Iris pigment epithelial cell (primary cell): ENCODE measurements around the gene FOXP1.
A peak's percentile ranks its signal among the peaks of the same experiment; 100 is the strongest.

Source experiments
- DNase-seq: peaks from one replicate; pipeline ENCODE4 v3.0.0-alpha.2; 2011; ENCODE audit warnings: low read depth

Gene FOXP1

DNA sequence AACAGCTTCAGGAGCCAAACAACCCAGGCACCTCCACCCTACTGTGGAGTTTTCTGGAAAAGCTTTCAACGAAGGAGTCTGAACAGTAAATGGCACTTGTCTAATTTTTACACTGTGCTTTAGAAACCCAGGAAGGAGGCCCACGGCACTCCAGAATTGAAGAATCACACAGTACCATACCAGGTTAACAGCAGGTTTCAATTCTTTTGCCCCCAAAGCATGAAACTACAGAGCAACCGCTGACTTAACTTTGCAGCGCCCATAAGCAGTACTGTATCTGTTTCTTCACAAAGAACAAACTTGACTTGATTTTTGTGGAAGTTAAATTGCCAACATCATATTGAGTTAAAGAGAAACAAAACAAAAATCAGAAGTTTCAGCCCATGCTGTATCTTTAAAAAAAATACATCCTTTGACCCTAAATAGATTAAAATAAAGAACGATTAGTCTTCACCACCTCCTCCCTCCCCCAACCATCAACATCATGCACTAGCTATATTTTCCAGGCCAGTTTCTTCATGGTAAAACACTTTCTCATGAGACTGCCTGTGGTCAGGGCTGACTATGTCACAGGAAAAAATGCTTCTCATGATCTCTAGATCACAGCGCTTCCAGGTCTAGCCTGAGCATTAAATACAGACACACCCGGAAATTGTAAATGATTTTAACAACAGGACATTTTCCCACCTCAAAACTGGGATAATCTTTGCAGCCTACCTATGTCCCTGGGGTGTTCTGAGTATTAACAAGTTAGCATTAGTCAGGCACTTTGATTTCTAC lies 456.3 kb downstream of the FOXP1 start:
- DNase-seq: peak; percentile 94

DNA sequence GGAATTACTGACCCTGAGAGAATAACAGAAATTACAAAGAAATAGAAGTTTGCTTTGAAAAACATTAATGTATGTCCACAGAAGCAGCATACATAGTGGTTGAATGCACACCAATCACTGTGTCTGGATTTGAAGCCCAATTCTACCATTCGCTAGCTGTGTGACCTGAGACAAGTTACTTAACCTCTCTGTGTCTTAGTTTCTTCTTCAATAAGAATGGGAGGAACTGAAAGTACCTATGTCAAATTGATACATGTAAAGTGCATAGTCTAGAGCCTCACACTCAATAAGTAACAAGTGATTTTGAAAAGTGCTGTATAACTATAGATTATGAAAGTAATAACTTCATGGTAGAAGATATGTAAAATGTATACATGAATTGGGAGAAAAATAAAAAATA lies 457.8 kb downstream of the FOXP1 start:
- no peak for DNase-seq

DNA sequence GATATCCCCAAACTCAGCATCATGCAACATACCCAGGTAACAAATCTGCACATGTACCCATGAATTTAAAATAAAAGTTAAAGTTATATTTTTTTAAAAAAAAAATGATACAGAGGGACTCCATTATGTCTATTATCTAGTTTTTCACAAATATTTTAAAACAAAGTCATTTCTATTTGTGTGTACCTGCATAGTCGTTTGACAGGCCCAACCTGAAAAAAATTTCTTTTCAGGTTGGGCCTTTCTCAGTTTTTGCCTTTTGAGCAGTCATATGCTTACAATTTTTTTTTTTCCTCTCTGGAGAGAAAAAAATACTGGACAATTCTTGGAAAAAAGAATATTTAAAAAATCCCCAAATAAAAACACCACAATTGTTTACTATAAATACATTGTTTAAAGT lies 459.5 kb downstream of the FOXP1 start:
- no peak for DNase-seq

DNA sequence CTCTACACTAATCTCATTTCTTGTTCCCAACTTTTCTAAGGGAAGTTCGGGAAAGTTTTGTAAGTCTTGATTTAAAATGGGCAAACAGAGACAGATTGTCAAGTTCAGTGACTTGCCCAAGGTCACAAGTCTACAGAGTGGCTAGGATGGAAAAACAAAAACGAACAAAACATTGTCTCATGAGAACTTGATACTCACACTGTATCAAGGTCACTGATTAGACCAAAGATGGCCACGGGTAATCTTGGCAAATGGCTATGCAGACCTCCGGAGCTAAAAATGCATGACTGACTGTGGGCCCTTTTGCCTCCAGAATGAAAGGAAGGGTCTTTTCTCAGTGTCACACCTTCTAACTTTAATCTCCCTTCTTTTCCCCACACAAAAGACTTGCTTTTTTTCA lies 460.9 kb downstream of the FOXP1 start:
- DNase-seq: no peak

DNA sequence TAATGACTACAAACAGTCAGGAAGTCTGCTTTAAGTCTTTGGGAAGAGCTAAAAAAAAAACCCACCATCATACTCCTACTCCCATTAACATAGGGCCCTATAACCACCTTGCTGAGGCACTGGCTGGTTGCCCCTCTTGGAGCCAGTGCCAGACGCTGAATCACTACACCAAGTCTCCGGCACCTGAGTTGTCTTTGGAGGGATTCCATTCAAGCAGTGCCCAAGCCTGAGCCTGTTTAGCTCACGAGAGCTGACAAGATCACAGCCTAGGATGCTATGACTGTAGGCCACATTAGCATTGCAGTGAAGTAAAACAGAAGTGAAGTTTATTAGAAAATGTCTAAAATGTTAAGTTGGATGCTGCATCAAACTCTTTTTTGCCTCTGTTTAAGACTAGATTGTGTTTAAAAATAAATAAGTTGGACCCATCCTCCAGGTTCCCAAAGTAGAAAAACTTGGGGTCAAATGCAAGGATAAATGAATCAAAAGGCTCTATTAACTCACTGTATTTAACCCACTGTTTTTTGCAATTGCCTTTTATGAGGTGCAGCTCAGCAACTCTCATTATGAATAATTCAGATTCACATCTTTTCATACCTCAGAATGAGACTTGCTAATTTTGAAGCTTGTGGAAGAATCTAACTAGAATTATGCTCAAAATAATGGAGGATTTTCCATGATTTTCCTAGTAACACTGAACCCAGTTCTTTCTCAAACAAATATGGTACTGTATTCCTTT lies 461.9 kb downstream of the FOXP1 start:
- DNase-seq: no peak

DNA sequence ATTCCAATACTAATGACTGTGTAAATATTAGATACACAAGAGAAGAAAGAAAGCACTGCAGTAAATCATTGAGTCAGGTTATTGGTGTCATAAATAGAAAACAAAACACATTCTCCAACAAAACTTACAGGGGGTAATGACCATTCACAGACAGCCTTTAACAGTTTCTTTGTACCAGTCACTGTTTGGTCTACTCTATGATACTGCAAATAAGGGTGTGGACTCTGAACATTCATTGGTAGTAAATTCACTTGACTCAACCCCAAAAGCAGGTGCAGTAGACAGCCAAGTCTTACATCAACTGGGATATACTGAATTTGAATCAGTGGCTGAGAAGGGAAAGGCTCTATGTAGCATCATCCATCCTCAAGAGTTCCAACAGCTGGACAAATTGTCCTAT lies 463.5 kb downstream of the FOXP1 start:
- no peak for DNase-seq

DNA sequence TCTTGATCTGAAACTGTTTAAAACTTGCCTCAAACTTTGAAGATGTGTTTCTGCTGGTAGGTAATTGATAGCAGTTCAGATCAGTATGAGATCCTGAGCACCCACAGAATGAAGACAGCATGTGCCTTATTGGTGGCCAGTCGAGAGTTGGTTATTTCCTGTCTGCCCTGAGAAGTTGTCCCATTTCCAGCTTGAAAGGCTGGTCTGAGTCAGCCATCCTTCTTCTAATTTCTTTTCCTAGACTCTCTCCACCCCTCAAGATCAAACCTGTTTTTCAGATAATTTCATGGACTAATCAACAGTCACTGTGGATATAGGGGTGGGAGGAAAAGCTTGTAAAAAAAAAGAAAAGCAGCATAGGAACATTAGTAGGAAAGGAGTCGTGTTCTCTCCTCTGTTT lies 464.4 kb downstream of the FOXP1 start:
- DNase-seq: peak; percentile 56

DNA sequence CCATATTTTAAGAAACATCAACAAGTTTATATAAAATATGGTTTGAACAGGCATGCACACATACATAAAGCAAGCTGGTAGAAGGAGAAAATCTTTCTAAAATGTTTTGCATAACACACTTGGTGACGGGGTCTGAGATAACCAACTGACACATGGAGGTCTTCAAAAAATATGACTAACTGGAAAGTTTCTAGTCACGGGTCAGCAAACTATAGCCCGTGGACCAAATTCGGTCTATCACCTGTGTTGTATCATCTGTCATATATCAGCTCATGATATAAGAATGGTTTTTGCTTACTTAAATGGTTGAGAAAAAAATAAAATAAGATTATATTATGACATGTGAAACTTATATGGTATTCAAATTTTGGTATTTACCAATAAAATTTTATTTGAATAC lies 465.1 kb downstream of the FOXP1 start:
- DNase-seq: no peak

DNA sequence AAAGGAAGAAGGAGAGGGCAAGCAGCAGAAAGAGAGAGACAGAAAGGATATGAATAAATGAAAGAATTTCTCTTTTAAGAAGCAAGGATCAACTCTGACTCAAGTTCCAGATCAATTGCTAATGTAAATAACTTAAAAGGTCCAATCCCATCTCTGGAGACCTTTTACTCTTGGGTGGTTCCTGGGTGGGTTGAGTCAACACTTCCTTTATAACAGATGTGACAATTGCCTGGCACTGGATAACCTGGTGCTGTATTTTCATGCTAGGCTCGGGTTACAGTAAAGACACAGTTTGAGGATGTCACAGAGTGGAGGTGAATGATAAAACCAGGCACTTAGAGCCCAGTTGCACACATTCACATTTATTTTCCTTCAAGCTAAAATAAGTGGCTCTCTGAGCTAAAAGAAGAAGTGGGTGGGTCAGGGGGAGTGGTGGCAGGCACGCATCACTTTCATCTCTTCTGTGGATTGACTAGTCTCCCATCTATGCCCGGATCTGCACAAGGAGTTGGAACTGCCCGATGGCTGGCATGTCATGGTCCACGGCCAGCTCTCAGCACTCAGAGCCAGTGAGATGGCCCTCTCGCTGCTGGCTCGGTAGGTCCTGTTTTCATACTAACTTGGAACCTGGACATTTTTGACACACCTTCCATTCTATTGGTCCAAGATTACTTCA lies 465.8 kb downstream of the FOXP1 start:
- DNase-seq: peak; percentile 36

DNA sequence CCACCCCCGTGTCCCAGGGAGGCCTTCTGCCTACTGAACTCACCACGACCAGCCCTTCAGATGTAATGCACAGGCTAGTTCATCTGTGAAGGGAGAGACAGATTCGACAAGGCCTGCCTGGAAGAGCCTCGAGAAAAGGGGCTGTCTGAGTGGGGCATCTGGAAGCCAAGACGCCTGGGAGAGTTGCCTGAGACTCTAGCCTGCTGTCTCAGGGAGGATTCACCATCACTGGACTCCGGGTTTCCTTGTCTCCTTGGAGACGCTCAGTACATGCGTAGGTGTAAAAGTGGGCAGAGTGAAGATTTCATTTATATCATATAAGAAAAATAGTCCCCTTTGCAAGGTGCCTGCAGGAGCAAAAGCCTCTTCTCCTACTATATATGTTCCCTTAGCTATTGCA lies 468.9 kb downstream of the FOXP1 start:
- DNase-seq: no peak

DNA sequence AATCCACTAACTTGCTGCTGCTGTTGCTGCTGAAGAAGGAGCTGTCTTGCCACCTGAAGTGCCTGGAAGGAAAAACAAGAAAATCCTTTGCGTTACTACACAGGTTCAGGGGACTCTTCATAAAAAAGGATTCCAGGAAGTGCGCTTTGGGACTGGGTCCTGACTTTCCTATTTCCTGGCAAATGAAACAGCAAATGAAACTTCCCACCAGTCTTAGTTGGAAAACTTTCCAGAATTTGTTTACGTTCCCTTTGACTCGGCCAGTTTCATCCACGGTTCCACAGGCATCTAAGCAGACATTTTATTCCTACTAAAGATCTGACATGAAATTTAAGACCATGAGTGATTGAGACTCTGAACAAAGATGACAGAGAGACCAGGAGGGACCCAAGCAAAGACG lies 471.0 kb downstream of the FOXP1 start:
- no peak for DNase-seq

DNA sequence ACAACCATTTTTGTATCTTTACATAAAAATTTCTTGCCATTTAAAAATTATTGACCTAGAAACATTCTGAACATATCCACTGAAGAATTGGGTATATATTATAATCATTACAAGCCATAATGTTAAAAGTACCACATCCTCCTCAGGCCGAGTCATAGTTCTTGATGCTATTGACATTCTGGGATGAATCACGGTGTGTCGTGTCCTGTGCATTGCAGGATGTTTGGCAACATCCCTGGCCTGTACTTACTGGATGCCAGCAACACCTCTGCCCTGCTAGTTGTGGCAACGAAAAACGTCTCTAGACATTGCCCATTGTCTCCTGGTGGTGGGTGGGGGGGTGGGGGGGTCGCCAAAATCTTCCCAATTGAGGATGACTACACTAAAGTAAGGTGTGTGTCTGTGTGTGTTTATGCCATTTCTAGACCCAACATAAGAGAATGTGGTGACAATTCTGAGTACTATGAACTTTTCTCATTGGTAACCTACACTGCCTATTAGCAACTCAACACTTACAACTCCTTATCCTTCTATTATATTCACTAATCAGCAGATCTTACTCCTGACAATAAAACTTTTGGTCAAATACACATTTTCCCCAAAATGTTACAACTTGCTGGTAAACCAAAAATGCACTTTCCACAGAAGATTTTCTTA lies 471.6 kb downstream of the FOXP1 start:
- DNase-seq: peak; percentile 96

DNA sequence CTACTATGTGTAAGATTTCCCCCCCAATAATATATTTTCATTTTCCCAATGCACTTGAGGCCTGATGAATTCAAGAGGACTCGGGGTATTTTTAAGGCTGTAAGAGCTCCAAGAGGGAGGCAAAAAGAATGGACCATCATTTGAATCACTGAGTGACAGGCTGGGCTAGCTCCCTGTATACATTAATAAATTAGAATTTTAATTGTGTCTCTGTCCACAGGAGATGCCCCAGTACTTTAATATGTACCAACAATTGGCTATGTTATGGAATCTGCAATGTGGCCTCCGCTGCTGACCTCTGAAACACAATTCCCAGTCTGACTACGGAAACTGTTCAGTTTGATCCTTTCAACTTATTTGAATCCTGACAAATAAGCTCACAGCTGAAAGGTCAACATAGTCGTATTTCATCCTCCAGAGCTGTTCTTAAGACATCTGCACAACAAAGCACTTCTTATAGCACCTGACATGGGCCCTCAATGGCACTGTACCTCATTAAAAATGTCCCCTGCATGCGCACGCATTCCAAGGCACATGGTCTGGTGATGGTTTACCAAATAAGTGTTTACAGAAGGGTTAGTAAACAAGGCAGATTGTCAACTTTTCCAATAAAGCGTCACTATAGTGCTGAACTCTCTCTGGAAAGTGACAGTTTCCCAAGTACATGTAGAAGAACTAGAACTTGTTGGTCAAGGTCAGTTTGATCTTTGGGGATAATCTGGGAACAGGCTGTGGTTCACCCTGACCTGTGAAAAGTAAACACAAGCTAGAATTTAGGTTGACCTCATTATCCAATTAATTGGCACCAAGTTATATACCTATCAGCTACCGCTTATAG lies 472.9 kb downstream of the FOXP1 start:
- DNase-seq: no peak

DNA sequence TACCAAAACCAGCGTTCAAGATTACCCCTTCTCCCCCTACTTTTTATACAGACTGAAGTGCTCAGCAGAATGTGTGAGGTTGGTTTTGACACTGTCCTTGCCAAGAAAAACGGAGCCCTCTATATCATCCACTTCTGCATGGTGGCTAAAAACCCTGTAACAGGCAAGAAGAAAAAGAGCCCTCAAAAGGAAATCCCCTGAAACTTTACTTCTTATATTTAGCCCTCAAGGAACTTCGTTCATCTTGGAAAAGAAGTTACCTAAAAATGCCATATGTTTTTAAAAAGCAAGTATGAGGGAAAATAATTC lies 473.6 kb downstream of the FOXP1 start:
- DNase-seq: no peak

DNA sequence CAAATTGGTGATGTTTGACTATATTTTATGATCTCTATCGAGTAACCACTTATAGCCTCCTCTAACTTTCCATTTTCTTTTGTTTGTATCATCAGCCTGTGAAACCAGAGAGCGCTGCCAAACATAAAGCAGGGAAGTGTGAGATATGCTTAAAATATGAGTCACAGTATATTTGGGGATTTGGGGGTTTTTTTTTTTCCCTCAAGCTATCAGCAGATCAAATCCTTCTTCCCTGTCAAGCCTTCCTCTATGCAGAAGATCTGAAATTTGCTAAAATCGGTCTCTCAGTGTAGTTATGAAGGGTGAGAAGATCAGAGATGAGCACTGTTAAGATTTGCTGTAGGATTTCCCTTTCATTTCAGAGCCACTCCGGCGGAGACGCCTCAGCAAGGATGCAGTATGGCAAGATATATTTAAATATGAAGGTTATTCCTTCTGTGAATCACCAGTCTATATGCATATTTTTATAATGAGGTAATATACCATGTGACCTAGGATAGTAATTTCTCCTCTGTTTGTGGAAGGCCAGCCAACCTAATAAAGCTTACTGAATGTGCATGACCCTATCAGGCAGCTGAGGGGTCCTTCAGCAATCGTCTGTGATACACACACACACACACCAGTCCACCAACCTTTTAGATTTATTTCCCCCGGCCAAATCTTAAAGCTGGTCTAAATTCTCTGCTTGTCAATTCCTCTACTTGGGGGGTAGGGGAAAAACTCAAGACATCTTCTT lies 474.1 kb downstream of the FOXP1 start:
- DNase-seq: peak; percentile 87

DNA sequence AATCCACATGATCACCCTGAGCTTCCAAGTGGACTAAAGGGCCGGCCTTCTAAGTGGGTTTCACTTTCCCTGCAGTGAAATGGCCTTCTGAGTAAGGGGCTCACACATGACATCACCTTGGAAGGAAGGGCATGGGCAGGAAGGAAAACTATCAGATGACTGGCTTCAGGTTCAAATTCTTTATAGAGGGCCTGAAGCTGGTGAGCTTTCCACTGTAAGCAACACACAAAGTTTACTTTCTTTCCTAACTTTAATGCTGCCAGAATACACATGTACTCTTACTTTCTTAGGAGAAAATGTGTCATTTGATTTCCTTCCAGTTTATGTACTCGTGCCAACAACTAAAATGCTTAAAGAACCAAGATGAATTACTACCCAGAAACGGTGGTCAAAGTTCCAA lies 475.6 kb downstream of the FOXP1 start:
- DNase-seq: peak; percentile 49

DNA sequence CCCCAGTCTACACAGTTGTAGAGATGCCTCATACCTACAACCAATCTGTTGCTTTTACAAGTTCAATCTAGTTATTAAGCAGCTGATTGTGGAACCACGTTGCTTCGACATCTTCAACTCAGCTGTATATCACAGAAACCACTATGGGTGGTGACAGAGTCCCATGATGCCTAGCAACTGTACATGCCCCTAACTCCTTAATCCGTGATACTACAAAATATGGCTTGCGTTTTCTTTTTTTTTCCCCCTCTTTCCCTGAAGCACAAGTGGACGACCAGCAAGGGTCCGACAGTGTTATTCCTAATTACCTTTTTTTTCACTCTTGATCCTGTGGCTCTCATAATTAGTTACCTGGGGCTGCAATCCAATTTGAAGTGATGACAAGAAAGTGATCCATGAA lies 478.6 kb downstream of the FOXP1 start:
- no peak for DNase-seq

DNA sequence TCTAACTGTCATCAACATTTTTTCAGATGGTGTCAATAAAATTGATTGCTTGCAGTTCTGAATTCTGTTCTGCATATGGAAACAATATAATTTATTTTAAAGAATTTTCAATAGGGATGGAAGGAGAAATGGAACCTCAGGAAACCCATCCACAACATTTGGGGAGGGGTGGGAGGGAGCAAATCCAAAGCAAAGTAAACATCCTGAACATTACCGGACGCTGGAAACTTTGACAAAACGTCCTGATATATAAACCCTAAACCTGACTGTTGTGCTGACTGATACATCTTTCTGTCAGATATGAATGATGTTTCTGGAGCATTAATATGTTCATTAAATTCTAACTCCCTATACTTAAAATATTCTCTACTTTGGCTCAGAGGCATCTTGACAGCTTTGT lies 479.0 kb downstream of the FOXP1 start:
- DNase-seq: no peak

DNA sequence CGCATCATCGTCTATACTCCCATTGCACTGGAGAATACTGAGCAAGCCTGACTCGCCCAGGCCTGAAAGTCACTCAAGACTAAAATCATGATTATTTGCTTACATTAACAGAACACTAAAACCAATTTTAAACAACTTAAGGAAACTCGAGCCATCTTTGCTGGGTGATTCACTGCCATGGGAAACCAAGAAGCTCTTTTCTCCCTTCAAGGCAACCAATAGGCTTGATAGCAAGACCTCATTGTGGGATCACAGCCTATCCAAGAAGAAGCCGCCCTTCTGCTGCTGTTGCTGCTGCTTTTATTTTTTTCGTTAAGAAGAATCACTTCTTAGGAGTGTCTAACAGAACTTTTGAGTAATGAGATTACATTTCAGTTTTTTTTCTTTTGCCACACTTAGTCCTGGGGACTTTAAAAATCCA lies 479.4 kb downstream of the FOXP1 start:
- peak; percentile 99 for DNase-seq

DNA sequence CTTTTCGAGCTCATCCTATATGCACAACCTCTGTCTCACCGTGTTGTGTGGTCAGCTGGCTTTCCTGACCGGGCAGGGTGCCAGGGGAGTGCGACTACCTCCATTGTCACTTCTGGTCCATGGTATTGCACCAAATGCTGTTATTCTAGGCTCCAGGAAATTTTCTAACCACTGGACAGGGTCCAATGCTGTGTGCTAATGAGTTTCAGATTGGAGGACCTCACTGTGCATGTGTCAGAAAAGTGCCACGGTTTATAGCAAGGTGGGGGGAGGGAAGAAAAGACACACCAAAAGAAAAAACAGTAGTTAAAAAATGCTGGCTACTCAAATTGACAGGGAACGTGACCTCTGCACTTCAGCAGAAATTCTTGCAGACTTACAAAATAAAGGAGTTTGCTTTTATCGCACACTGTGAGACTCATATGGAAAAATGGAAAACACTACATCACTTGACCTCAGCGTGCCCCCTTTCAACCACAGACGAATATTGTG lies 480.1 kb downstream of the FOXP1 start:
- peak; percentile 92 for DNase-seq
